AG04450 (cell line): ENCODE measurements around the gene L2HGDH. TPM values are rescaled to one million over a fixed set of nuclear protein-coding genes. Genes with fewer than 3 reads are reported as not detected.
A peak's percentile ranks its signal among the peaks of the same experiment; 100 is the strongest.

Experiments used
- CTCF ChIA-PET: fragments of 300-600, 350-600 bp; formaldehyde crosslinking; extraction: SDS; loops from one replicate; lab custom pipeline; 2022; ENCODE audit warnings: antibody characterized with exemption, inconsistent platforms; lab: Charles Lee
- POLR2A ChIA-PET: fragments of 350-600 bp; formaldehyde crosslinking; extraction: SDS; loops from one replicate; lab custom pipeline; 2021; ENCODE audit warnings: antibody characterized with exemption, inconsistent platforms; lab: Yijun Ruan, JAX
- DNase-seq: peaks from one replicate; pipeline ENCODE4 v3.0.0-alpha.2; 2011; ENCODE audit warnings: low read depth, low spot score
- H3K27ac ChIP-seq: one replicate; pipeline ENCODE4 v1.5.1; 2012; ENCODE audit warnings: low read depth, low read length, control low read depth
- H3K27me3 ChIP-seq: one replicate; pipeline ENCODE4 v1.6.0; 2012; ENCODE audit warnings: low read length; ENCODE audit not compliant: control insufficient read depth, insufficient read depth
- H3K4me3 ChIP-seq: 2 replicates; pipeline ENCODE4 v1.5.1; 2011; ENCODE audit warnings: mild to moderate bottlenecking, low read depth, low read length, control low read depth
- H3K9me3 ChIP-seq: 2 replicates; pipeline ENCODE4 v1.5.1; 2012; ENCODE audit warnings: low read length; ENCODE audit not compliant: control insufficient read depth, insufficient read depth
- CTCF ChIP-seq: IDR thresholded peaks from 2 replicates; pipeline ENCODE4 v1.5.1; 2011; ENCODE audit warnings: low read depth, low read length, control low read depth, inconsistent platforms
- polyA plus RNA-seq: library from polyadenylated mRNA; depleted of rRNA; stranded (reverse); fragments of >200 nt; gene quantifications from 2 replicates; pipeline ENCODE4 v1.2.3, GENCODE V29; 2011

Gene L2HGDH
- polyA plus RNA-seq, 1 experiment, result 3.6 TPM

DNA sequence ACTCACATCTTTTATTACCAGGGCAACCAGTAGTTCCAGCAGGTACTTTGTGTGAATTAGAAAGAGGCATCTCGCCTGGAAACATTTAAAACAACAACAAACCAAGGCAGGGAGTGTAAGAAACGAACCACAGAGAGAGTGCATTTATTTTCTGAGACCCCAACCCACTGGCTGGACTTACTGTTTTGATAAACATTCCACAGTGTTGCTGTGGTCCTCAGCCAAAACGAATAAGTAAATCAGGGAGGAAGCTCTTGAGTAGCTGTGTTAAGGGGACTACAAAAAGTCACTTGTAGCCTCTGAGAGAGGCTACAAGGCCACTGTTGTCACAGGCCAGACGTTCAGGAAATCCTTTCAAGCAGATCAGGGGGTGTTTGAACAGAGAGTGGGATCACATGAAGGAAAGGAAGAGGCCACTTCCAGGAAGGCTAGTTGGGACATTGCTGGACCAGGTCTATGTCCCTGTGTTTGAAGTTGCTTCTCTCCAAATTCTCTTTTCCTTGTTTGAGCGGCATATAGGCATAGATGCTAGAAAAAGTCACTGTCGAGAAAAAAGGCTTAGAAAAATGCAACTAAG lies 33.9 kb upstream of the L2HGDH start:
- ChIA-PET CTCF (interaction anchor here (3.0 kb wide), 1 partner anchor 24 kb away, joined by 9 read pairs; no protein-coding TSS in a partner anchor), POLR2A (no interaction called here)
- peak overlapping the region; percentile 66 for H3K27ac ChIP-seq
- no peaks in the 10 kb centered on the region; the same call in 1 of the 2 replicates for H3K9me3 ChIP-seq
- H3K4me3 ChIP-seq, result no peak overlapping the region
- DNase-seq, result no peak
- no peak for TF ChIP-seq CTCF
- no peaks in the 10 kb centered on the region for H3K27me3 ChIP-seq

- Histone ChIP-seq H3K27ac (peak overlapping the region; percentile 25), H3K4me3 (no peak overlapping the region), H3K27me3 (no peaks in the 10 kb centered on the region), H3K9me3 (no peaks in the 10 kb centered on the region)
- POLR2A ChIA-PET, result interaction anchor here (0.6 to 1.4 kb wide), 6 partner anchors 10 to 108 kb away, joined by 3 to 4 read pairs (median 3); partner anchors contain the start of gene CDKL1
- CTCF ChIA-PET, result interaction anchor here (0.6 to 3.0 kb wide), 3 partner anchors 23 to 27 kb away, joined by 3 to 9 read pairs (median 4); no protein-coding TSS in a partner anchor
- TF ChIP-seq CTCF, result no peak
- DNase-seq, result no peak
Measured at GRCh38 chr14:50344876-50345563, 33.0 kb upstream of the L2HGDH start.

DNA sequence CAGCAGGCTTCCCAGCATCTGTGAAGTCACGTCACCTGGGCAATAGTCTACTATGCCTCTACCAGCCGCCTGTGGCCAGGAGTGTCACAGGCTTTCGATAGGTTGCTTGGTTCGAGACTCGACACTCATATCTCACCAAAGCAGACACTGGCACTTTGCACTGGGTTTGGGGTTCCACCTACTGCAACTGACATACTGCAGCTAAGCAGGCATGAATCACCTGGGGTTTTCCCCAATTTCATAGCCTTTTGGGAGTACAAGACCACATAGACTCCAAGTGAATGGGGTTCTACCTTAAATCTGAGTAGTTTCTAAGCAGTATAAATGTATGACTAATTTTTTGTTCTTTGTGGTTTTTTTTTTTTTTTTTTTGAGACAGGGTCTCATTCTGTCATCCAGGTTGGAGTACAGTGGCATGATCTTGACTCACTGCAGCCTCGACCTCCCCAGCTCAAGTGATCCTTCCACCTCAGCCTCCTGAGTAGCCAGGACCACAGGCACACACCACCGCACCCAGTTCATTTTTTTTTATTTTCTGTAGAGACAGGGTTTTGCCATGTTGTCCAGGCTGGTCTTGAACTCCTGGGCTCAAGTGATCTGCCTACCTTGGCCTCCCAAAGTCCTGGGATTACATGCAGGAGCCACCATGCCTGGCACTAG lies 32.2 kb upstream of the L2HGDH start:
- POLR2A ChIA-PET, result interaction anchor here (0.6 to 1.4 kb wide), 6 partner anchors 9 to 109 kb away, joined by 3 to 4 read pairs (median 3); partner anchors contain the start of gene CDKL1
- H3K27ac ChIP-seq, result peak overlapping the region; percentile 42
- no peak for TF ChIP-seq CTCF
- no peaks in the 10 kb centered on the region for H3K27me3 ChIP-seq
- no peak for DNase-seq
- CTCF ChIA-PET, result interaction anchor here (1.0 to 3.0 kb wide), 2 partner anchors 22 to 26 kb away, joined by 3 to 9 read pairs; no protein-coding TSS in a partner anchor
- no peaks in the 10 kb centered on the region for H3K9me3 ChIP-seq
- H3K4me3 ChIP-seq, result no peak overlapping the region

- ChIA-PET POLR2A (no interaction called here), CTCF (no interaction called here)
- no peak for DNase-seq
- TF ChIP-seq CTCF, result no peak
- Histone ChIP-seq H3K4me3 (no peak overlapping the region), H3K27ac (peak overlapping the region; percentile 12), H3K27me3 (no peaks in the 10 kb centered on the region), H3K9me3 (no peaks in the 10 kb centered on the region)
Measured at GRCh38 chr14:50343434-50343833, 31.4 kb upstream of the L2HGDH start.
